ENCODE data around the gene SLC6A12. TPM values are rescaled to one million over a fixed set of nuclear protein-coding genes. Genes with fewer than 3 reads are reported as not detected.

SLC6A12 gene
- total and polyA plus RNA-seq, 9 of the 15 experiments (the other 6 are each of a cell fraction or from before 2014, with no cell fraction given), result not detected

GRCh38 chr12:175250-175649 lies 38.7 kb downstream of the SLC6A12 start (continued):
- TF ChIP-seq ZNF609 (CRISPR knock-in tag; IDR thresholded peaks at IDR 0.05; ENCODE audit: borderline replicate concordance) (no peak), HNRNPL (IDR thresholded peaks at IDR 0.05; ENCODE audit: low read depth, low read length) (no peak), RAD21 (CRISPR knock-in tag; conservative IDR thresholded peaks at IDR 0.05 in 1 of 2, IDR thresholded peaks at IDR 0.05 in 1 of 2) (no peak), SMC3 (conservative IDR thresholded peaks at IDR 0.05; ENCODE audit: insufficient read depth, low read depth, low read length) (no peak), MBD1 (CRISPR knock-in tag; IDR thresholded peaks at IDR 0.05) (no peak)
